ENCODE data around the gene TAS2R41. TPM values are rescaled to one million over a fixed set of nuclear protein-coding genes. Genes with fewer than 3 reads are reported as not detected.

Gene TAS2R41, protein sequence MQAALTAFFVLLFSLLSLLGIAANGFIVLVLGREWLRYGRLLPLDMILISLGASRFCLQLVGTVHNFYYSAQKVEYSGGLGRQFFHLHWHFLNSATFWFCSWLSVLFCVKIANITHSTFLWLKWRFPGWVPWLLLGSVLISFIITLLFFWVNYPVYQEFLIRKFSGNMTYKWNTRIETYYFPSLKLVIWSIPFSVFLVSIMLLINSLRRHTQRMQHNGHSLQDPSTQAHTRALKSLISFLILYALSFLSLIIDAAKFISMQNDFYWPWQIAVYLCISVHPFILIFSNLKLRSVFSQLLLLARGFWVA
- total RNA-seq (2014; rRNA removed; shearing (Covaris generic)): not detected in 2 replicates

DNA sequence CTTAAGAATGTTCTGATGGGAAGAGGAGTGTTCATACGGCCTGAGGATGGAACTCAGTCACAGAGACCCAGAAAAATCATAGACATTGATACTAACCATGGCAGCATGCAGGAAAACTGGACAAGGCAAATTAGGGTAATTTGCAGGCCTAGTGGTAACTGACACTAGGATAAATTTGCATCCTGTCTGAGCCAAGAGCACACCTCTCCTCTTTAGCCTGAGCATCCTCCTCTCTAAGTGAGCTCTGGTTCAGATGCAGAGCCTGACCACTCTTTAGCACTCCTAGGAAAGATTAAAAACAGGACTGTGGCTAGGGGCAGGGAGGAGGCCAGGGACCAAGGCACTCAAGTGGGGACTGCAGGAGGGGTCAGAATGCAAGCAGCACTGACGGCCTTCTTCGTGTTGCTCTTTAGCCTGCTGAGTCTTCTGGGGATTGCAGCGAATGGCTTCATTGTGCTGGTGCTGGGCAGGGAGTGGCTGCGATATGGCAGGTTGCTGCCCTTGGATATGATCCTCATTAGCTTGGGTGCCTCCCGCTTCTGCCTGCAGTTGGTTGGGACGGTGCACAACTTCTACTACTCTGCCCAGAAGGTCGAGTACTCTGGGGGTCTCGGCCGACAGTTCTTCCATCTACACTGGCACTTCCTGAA lies at the start of gene TAS2R41:
TAS2R41 (plus strand) TSS at position 373 of the 650 bp plus-strand sequence; CDS start at position 373, 0 bp downstream.
- DNase-seq (ENCODE audit: low read depth): no peak

DNA sequence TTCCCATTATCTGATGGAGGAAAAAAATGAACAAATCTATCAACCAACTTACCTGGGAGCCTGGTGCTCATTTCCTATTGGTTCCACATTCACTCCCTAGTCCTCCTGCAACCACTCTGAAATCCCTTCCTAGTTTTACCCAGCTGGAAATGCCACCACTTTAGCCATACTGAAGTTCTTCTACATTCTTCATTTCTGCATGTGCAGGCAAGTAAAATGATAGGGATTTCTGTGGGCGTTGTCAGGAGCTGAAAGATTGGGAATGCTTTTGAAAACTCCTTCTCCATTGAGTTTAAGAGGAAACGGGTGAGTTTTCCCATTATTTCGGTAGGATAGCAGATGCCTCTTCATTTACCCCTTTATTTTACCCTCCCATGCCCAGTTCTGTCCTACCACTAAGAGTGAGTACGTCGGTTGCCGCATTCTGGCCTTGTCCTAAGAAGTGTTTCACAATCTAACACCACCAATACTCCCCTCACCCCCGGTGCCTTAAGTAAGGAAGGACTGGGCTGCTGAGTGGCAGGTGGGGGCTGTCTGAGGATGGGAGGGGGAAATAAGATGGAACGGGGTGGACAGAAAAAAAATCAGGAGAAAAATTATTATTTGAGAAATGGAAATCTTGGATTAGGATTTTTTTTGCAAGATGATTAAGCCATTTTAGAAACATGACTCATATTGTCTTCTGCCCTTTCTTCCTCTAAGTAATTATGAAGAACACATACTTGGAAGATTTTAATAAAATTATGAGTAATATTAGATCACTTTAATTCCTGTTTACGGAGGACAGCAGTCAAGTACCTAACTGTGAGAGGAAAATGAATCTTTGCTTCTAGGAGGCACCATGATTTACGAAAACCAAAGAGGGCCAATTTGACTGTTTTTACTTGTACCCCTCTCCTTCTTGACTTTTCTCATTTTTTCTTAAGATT lies 47.6 kb upstream of the TAS2R41 start:
- no peak for DNase-seq (ENCODE audit: low read depth)

DNA sequence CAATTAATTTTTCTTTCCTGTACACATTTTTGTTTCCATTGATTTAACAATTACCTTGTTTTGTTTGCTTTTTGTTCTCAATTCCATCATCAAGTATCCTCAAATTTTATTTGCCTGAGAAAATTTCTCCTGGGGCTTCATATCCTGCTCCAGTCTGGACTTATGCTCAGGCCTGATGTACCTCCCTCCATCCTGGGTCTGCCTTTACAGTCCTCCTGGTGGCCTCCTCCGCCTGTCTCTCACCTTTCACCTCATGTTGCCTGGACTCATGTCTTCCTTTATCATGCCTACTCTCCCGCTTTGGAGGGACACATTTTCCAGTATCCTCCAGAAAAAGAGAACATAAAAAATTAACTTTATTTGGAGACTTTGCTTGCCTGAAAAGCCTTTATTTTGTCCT lies 46.6 kb upstream of the TAS2R41 start:
- no peak for DNase-seq (ENCODE audit: low read depth)

DNA sequence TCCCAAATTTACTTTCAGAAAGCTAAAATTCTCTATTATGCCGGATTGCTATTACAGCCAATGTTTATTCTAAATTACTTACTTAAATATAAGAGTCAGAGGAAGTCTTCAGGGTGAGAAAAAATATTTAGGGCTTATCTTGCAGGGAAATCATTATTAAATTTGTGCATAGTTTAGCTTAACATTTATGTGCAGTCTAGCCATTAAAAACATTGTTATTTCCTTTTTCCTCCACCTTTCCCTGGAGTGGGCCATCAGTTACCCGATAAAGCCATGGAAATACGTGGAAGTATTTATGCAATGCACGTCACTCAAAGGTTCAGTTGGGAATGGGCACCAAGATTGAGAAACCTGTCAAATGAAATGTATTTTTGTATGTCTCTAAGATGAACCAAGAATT lies 43.9 kb upstream of the TAS2R41 start:
- DNase-seq (ENCODE audit: low read depth): no peak

DNA sequence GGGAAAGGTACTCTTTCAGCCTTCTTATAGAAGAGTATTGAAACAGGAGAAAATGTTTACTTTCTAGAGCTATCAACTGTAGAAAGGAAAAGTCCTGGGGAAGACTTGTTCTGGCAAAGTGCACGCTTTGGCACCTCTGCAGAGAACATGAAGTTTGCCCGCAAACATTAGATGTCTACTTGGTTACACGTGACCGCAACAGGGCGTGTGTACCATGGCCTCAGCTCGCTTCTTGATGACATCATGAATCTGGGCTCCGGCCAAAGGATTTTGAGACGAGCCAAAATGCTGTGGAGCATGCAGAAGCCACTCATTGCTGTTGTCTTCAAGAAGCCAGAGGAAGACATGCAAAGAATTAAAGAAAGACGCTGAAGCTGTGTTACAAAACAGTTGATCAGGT lies 43.0 kb upstream of the TAS2R41 start:
- DNase-seq (ENCODE audit: low read depth): peak; percentile 51

DNA sequence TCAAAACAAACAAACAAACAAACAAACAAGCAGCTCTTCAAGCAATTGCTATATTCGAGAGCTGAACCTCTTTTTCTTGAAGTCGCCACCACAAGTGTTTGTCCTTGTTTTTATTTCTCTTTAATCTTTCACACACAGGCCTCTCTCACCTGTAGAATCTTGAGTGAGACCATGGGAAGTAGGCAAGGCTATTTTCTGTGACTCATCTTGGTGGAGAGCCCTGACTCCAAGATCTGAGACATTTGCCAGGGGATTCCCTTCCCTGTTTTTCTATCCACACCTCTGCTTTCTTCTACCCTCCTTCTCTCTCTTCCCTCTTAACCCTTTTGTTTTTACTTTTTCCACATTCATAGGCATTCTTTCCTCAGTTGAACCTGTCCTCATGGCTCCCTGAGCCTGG lies 42.4 kb upstream of the TAS2R41 start:
- DNase-seq (ENCODE audit: low read depth): no peak

DNA sequence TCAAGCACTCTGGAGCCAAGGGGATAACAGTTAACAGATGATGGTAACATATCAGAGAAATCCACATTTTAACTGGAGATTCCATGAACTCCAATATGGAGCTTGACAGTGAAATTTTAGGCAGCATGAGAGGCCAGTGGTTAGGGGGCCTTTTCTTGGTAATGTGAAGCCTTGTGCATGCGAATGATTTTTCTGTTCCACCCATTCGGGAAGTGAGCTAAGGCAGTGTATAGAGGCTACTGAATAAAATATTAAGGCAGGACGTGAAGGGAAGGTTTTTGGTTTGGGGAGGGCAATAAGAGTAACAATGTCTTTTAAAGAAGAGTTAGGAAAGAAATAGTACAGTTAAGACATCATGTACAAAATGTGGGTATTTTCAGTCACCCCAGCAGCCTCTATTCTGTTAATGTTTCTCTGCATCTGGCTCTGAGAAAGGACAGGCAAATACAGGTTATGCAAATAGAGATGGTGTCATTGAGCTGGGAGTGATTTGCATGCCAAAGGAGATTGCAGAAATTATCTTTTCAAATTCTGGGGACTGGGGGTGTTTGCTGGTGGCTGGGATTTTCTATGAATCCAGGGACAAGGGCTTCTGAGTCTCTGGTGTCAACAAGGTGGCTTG lies 41.2 kb upstream of the TAS2R41 start:
- DNase-seq (ENCODE audit: low read depth): no peak

DNA sequence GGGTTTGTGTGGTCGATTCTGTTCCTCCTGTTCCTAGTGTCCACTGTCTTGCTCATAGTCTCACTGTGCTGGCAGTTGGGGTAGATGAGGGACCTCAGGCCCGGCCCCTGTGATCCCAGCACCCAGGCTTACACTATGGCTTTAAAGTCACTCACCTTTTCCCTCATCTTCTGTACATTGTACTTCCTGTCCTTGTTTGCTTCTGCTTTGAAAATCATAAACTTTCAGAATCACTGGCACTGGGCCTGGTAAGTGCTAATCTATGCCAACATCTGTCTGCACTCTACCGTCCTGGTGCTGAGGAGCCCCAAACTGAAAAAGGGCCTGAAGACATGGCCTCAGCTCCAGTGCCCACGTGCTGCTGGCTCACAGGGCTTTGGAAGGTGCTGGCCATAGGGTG lies 40.1 kb upstream of the TAS2R41 start:
- no peak for DNase-seq (ENCODE audit: low read depth)

DNA sequence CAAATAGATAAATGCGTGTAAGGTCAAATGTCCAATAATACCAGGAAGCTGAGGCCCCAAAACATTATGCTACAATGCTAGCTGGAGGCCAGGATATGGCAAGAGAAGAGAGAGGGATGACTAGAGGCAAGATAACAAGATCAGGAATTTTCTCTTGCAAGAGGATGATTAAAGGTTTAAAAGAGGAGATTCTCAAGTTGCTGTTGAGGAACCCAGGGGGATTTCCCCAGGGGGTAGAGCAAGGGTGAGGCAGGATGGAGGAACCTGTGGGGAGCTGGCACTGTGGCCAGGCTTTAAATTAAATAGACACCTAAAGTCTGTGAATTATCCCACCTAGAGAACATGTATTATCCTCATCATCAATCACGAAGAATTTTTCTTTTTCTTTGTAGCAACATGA lies 37.8 kb upstream of the TAS2R41 start:
- DNase-seq (ENCODE audit: low read depth): no peak

DNA sequence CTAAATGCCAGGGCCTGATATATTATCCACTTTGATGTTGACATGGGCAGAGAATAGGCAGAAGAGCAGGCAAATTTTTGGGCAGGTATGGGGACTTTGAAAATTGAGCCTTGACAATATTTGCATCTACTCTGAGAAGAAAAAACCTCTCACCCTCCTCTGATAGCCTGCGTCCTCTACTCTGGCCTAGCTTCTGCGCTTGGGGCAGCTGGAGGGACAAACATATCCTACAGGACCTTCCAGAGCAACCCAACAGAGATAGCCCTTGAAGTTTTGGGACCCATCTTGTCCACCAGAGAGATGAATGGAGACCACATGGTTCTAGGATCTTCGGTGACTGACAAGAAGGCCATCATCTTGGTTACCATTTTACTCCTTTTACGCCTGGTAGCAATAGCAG lies 34.5 kb upstream of the TAS2R41 start, which contains the start of gene TAS2R60:
TAS2R60 (plus strand) TSS at position 301 of the 400 bp plus-strand sequence; CDS start at position 301, 0 bp downstream.
- no peak for DNase-seq (ENCODE audit: low read depth)

DNA sequence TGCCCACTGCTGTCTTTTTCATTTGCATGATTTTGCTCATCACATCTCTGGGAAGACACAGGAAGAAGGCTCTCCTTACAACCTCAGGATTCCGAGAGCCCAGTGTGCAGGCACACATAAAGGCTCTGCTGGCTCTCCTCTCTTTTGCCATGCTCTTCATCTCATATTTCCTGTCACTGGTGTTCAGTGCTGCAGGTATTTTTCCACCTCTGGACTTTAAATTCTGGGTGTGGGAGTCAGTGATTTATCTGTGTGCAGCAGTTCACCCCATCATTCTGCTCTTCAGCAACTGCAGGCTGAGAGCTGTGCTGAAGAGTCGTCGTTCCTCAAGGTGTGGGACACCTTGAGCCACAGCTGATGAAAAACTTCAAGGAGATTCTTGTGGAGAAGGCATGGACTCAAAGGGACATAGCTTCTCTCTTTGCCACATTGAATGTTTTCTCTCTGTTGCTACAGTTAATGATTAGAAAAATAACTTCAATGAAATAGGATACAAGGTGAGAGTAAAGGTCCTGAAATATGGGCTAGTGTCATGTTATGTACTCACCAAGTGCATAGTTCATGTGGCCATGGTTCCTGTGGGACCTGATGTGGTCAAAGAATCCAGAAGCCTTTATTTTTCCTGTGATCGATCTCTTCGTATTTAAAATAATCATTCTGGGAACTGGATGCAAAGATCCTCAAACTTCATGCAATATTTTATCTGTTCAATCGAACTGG lies 33.5 kb upstream of the TAS2R41 start:
- no peak for DNase-seq (ENCODE audit: low read depth)

DNA sequence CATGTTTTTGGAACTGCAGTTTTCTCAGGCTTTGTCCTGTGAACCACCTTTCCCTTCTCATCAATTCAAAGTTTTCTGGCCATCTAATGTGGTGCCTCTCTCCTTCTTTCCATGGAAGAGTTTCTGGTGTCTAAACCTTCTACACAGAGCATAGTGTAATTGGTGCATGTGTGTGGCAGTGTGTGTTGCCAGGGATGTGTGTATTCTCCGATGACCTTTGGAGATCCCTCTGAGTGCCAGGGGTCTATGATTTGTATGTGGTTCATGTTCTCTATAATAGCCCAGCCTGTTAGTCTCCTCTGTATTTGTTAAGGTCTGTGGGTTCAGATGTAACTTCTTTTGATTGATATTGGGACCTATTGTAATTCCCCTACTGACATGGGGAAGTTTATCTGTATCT lies 32.9 kb upstream of the TAS2R41 start:
- no peak for DNase-seq (ENCODE audit: low read depth)

DNA sequence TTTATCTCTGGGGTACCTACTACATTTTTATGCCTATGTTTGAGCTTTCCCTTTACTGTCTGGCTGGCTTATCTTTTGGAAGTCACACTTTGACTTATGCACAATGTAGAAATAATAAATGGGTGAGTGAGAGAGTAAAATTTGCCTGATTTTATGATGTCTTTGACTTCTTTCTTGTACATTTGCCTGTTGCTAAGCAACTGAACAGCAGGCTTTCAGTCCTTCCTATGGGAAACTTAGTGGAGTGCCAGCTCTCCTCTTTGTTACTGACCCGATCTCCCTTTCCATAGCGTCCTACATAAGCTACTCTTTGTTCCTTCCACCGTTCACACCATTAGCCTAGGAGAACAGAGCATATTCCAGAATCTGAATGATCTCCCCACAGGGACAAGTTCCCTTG lies 30.2 kb upstream of the TAS2R41 start:
- no peak for DNase-seq (ENCODE audit: low read depth)

DNA sequence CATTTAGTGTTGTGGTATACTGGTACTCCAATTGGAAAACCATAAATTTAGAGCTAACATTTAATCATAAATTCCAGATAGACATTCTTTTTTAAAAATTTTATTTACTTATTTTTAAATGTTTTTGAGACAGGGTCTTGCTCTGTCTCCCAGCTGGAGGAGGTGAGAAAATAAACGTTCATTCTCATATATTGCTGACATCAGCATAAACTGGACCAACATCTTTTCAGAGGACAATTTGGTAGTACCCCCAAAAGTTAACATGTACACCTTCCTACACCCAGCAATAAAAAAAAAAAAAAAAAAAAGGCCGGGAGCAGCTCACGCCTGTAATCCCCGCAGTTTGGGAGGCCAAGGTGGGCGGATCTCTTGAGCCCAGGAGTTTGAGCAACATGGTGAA lies 29.2 kb upstream of the TAS2R41 start:
- no peak for DNase-seq (ENCODE audit: low read depth)

DNA sequence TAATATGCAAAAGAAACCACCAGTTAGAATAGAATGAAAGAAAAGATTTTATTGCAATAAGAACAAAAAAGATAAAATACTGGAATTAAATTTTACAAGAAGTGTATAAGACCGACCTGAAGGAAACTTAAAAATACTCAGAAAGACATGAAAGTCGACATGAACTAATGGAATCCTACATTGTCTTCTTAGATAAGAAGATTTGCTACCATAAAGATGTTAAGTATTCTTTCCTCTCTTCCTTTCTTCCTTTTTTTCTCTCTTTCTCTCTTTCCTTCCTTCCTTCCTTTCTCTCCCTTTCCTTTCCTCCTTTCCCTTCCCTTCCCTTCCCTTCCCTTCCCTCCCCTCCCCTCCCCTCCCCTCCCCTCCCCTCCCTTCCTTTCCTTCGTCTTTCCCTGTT lies 27.9 kb upstream of the TAS2R41 start:
- DNase-seq (ENCODE audit: low read depth): no peak

DNA sequence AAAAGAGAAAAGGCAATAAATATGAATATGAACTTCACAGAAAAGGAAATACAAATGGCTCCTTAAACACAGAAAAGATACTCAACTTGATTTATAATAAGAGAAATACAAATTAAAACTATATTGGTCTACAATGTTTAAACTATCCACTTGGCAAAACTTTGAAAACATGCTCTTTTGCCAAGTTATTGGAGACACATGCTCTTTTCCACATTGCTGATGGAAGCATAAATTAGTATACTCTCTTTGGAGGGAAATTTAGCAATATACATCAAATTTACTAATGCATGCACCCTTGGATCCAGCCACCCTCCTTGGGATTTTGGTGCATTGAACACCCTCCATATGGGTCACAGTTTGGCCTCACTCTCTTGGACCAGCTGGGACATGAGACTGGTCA lies 26.6 kb upstream of the TAS2R41 start:
- no peak for DNase-seq (ENCODE audit: low read depth)

DNA sequence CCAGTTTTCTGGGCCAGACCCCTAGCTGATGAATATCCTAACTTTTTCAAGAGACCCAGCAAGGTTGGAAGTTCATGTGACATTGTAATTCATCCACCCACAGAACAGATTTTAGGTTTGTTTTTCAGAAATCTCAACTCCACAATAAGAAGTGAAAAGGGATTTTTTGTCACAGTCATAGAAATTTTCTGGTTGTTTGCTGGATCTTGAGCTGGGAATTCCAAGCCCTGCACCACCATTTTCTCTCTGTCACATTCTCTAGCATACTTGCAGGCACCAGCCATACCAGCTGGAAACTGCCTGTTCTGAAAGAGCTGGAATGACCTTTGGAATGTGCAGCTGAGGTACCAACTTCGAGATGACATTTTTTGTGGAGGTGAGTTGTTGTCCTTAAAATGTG lies 25.9 kb upstream of the TAS2R41 start:
- DNase-seq (ENCODE audit: low read depth): no peak

DNA sequence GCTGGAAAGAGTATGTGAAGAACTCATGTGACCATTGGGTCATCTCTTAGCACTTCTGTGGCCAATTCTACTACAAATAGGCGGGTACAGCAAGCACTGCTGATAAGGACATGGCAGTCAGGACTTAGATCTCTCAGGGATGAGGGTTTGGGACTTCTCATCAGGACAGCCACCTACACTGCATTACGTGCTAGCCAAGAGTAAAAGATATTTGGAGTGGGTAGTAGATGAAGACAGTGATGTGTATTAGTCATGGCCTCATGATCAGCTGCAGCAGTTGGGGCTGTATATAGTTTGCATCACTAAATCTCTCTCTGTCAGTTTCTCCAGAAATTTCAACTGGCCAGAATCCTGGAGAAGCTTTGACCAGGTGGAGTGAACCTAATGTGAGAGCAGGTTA lies 25.2 kb upstream of the TAS2R41 start:
- DNase-seq (ENCODE audit: low read depth): no peak

DNA sequence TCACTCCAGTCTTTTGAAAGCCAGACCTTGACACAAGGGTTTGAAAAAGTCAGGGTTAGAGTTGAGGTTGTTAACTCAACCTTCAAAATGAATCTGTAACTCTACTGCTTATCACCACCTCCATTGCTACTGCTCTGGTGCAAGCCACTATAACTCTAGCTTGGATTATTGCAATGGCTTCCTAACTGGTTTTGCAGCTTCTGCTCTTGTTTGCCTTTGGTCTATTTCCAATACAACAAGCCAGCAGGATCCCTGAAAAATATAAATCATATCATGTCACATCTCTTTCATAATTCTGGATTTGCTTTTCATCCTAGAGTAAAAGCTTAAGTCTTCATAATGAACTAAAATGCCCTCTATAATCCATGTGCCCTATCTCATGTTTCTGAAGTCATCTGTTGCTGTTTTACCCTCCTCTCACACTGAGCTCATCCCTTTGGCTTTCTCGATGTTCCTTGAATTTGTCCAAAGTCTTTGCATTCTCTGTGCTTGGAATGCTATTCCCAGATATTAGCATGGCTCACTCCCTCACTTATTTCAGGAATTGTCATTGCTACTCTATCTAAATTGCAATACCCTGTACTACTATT lies 23.5 kb upstream of the TAS2R41 start:
- no peak for DNase-seq (ENCODE audit: low read depth)

DNA sequence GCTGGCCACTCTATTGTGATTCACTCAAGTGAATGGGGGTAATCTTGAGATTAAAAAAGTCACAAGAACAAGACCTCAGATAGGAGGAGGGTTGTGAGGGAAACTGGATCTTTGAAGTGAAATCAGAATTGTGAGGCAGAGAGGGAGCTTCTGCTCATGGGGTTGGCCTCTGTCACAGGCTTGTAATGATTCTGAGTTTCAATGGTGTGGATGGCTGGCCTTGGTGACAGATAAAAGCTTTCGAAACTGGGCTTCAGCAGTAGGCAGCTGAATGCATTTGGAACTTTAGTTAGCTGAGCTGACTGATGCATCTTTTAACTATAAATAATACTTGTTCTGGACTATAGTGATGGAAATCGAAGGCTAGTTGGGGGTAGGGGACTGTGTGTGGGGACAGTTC lies 22.2 kb upstream of the TAS2R41 start:
- DNase-seq (ENCODE audit: low read depth): no peak

DNA sequence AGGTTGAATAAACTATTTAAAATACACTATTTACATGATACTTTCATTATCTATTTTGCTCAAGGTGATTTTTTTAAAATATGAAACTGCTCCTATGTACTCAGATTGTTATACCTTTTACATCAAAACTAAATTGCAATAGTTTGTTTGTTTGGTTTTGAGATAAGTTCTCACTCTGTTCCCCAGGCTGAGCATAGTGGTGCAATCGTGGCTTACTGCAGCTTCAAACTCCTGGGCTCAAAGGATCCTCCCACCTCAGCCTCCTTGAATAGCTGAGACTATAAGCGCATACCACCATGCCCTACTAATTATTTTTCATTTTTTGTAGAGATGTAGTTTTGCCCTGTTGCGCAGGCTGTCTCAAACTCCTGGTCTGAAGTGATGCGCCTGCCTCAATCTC lies 21.7 kb upstream of the TAS2R41 start:
- no peak for DNase-seq (ENCODE audit: low read depth)
